H9 (cell line): ENCODE data around the gene GPR52. TPM values are rescaled to one million over a fixed set of nuclear protein-coding genes. Genes with fewer than 3 reads are reported as not detected.

Experiments
- DNase-seq: peaks from one replicate; pipeline ENCODE4 v3.0.0-alpha.2; 2017
- H2AFZ ChIP-seq: one replicate; pipeline ENCODE4 v1.6.1; 2013; ENCODE audit warnings: mild to moderate bottlenecking, low read length, control low read depth, moderate library complexity
- H2AK5ac ChIP-seq: 2 replicates; pipeline ENCODE4 v1.6.1; 2013; ENCODE audit warnings: low read length, control low read depth, mixed read lengths; ENCODE audit not compliant: insufficient read length
- H2BK120ac ChIP-seq: one replicate; pipeline ENCODE4 v1.6.1; 2013; ENCODE audit warnings: low read depth, mild to moderate bottlenecking, low read length, control low read depth, inconsistent platforms; ENCODE audit not compliant: poor library complexity, severe bottlenecking
- H2BK12ac ChIP-seq: 2 replicates; pipeline ENCODE4 v1.6.1; 2013; ENCODE audit warnings: low read length, control low read depth, mixed read lengths, low read depth; ENCODE audit not compliant: insufficient read length
- H2BK15ac ChIP-seq: 2 replicates; pipeline ENCODE4 v1.6.1; 2013; ENCODE audit warnings: low read depth, low read length, control low read depth
- H2BK20ac ChIP-seq: one replicate; pipeline ENCODE4 v1.6.1; 2013; ENCODE audit warnings: low read depth, mild to moderate bottlenecking, low read length, control low read depth, inconsistent platforms; ENCODE audit not compliant: poor library complexity, severe bottlenecking
- H2BK5ac ChIP-seq: 2 replicates; pipeline ENCODE4 v1.6.1; 2013; ENCODE audit warnings: low read length, control low read depth, mixed read lengths; ENCODE audit not compliant: insufficient read length
- H3K14ac ChIP-seq: 2 replicates; pipeline ENCODE4 v1.6.1; 2013; ENCODE audit warnings: low read length, control low read depth; ENCODE audit not compliant: insufficient read depth
- H3K18ac ChIP-seq: 2 replicates; pipeline ENCODE4 v1.6.1; 2013; ENCODE audit warnings: low read depth, mild to moderate bottlenecking, mixed read lengths, low read length, control low read depth; ENCODE audit not compliant: insufficient read length
- H3K23ac ChIP-seq: 2 replicates; pipeline ENCODE4 v1.6.1; 2013; ENCODE audit warnings: low read length, control low read depth, mixed read lengths, low read depth; ENCODE audit not compliant: insufficient read length
- H3K23me2 ChIP-seq: 2 replicates; pipeline ENCODE4 v1.6.1; 2013; ENCODE audit warnings: low read depth, mild to moderate bottlenecking, mixed read lengths, low read length, control low read depth; ENCODE audit not compliant: insufficient read length, poor library complexity, severe bottlenecking
- H3K27ac ChIP-seq: 2 replicates; pipeline ENCODE4 v1.5.1; 2013; ENCODE audit warnings: low read length, control low read depth, mixed read lengths, low read depth; ENCODE audit not compliant: insufficient read length
- H3K27me3 ChIP-seq: 2 replicates; pipeline ENCODE4 v1.6.1; 2013; ENCODE audit warnings: low read length, control low read depth, inconsistent platforms; ENCODE audit not compliant: insufficient read depth
- H3K4ac ChIP-seq: 2 replicates; pipeline ENCODE4 v1.6.1; 2013; ENCODE audit warnings: low read depth, mild to moderate bottlenecking, control low read depth, inconsistent platforms, low read length, moderate library complexity
- H3K4me1 ChIP-seq: 2 replicates; pipeline ENCODE4 v1.6.1; 2013; ENCODE audit warnings: low read length, control low read depth, inconsistent platforms; ENCODE audit not compliant: insufficient read depth
- H3K4me2 ChIP-seq: 2 replicates; pipeline ENCODE4 v1.6.1; 2013; ENCODE audit warnings: low read length, control low read depth, mixed read lengths; ENCODE audit not compliant: insufficient read length, insufficient read depth
- H3K56ac ChIP-seq: 2 replicates; pipeline ENCODE4 v1.6.1; 2013; ENCODE audit warnings: low read depth, mild to moderate bottlenecking, mixed read lengths, low read length, control low read depth; ENCODE audit not compliant: insufficient read length
- H3K79me1 ChIP-seq: 2 replicates; pipeline ENCODE4 v1.6.1; 2013; ENCODE audit warnings: low read depth, mild to moderate bottlenecking, moderate library complexity, low read length, control low read depth, inconsistent platforms; ENCODE audit not compliant: insufficient read depth, poor library complexity, severe bottlenecking
- H3K79me2 ChIP-seq: 2 replicates; pipeline ENCODE4 v1.6.1; 2013; ENCODE audit warnings: low read length, control low read depth, inconsistent platforms; ENCODE audit not compliant: insufficient read depth
- H3K9ac ChIP-seq: 2 replicates; pipeline ENCODE4 v1.6.1; 2013; ENCODE audit warnings: low read length, control low read depth, mixed read lengths; ENCODE audit not compliant: insufficient read length; ENCODE audit errors: extremely low read depth
- H3K9me3 ChIP-seq: one replicate; pipeline ENCODE4 v1.6.1; 2013; ENCODE audit warnings: low read depth, low read length, inconsistent platforms; ENCODE audit not compliant: control insufficient read depth
- H3T11ph ChIP-seq: one replicate; pipeline ENCODE4 v1.6.1; 2013; ENCODE audit warnings: mild to moderate bottlenecking, low read length, control low read depth, inconsistent platforms
- H4K20me1 ChIP-seq: one replicate; pipeline ENCODE4 v1.6.1; 2013; ENCODE audit not compliant: control insufficient read depth, insufficient read length, insufficient read depth
- H4K5ac ChIP-seq: 2 replicates; pipeline ENCODE4 v1.6.1; 2013; ENCODE audit warnings: low read depth, mild to moderate bottlenecking, mixed read lengths, low read length, control low read depth; ENCODE audit not compliant: insufficient read length
- H4K8ac ChIP-seq: replicated peaks from 2 replicates; pipeline ENCODE4 v1.6.1; 2013; ENCODE audit warnings: low read length, control low read depth, mixed read lengths, low read depth; ENCODE audit not compliant: insufficient read length
- H4K91ac ChIP-seq: 2 replicates; pipeline ENCODE4 v1.6.1; 2013; ENCODE audit warnings: low read depth, mild to moderate bottlenecking, moderate library complexity, mixed read lengths, low read length, control low read depth; ENCODE audit not compliant: insufficient read length
- H3K27ac Mint-ChIP-seq, 3 experiments: 2 replicates in 2 of 3; 3 replicates in 1 of 3; pipeline ENCODE4 v1.8.0; 2020 to 2021; ENCODE audit warnings: mixed read lengths in 3 of 3, mild to moderate bottlenecking in 1 of 3, moderate library complexity in 1 of 3
- H3K27me3 Mint-ChIP-seq: 2 replicates; pipeline ENCODE4 v1.8.0; 2021; ENCODE audit warnings: low read depth, mild to moderate bottlenecking, moderate library complexity, mixed read lengths
- H3K36me3 Mint-ChIP-seq, 3 experiments: 2 replicates in 2 of 3; 3 replicates in 1 of 3; pipeline ENCODE4 v1.8.0; 2020 to 2021; ENCODE audit warnings: low read depth in 3 of 3, mixed read lengths in 3 of 3; ENCODE audit not compliant: insufficient read depth in 1 of 3
- H3K4me1 Mint-ChIP-seq, 2 experiments: 2 replicates each; pipeline ENCODE4 v1.8.0; 2020; ENCODE audit warnings: mixed read lengths in 2 of 2
- H3K4me3 Mint-ChIP-seq, 2 experiments: 2 replicates in 1 of 2; 3 replicates in 1 of 2; pipeline ENCODE4 v1.8.0; 2020 to 2021; ENCODE audit warnings: mild to moderate bottlenecking in 2 of 2, mixed read lengths in 2 of 2, moderate library complexity in 1 of 2
- H3K9me3 Mint-ChIP-seq, 2 experiments: 2 replicates in 1 of 2; 3 replicates in 1 of 2; pipeline ENCODE4 v1.8.0; 2020; ENCODE audit warnings: mild to moderate bottlenecking in 2 of 2, mixed read lengths in 2 of 2, moderate library complexity in 1 of 2
- WGBS: extraction: QIAGEN DNeasy Blood & Tissue Kit; methylation state at CpG from one replicate; pipeline ENCODE4 v1.1.7; 2013; ENCODE audit warnings: missing lambda C conversion rate, low lambda C conversion rate, mixed read lengths; ENCODE audit not compliant: insufficient read length; ENCODE audit errors: extremely low coverage; 5-methylcytosine and 5-hydroxymethylcytosine counted together
- total RNA-seq: library from RNA; stranded (reverse); gene quantifications from 2 replicates; pipeline ENCODE4 v1.2.1, GENCODE V29; 2021
- TF ChIP-seq, protein P1 (sequence below): fragments of 200-600 bp; sonication (generic); conservative IDR thresholded peaks from 3 replicates; pipeline ENCODE4 v1.8.0; 2021; ENCODE audit warnings: antibody characterized with exemption, mild to moderate bottlenecking

The GPR52 gene
- total RNA-seq, 1 experiment from 2014 or later, result 0.28 TPM

DNA sequence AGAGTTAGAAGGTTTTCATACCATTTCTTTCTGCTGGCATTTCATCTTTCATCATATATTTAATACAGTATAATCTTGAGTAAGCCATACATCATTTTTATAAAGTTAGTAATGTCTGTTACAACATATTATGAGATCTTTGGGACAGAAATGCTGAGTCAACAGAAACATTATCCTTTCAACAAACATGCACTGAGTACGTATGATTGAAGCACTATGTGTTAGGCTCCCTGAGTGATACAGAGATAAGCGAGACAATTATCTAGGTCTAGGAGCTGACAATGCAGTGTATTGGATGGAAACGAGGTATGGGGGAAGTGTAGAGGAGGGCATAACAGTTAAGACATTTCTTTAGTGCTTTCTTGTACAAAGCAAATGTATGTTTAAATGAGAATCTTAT lies 19.7 kb upstream of the GPR52 start:
- Histone ChIP-seq H3K79me2 (no peaks in the 10 kb centered on the region), H3K23me2 (no peaks in the 10 kb centered on the region), H4K20me1 (no peaks in the 10 kb centered on the region), H2AFZ (no peak overlapping the region), H3K79me1 (no peaks in the 10 kb centered on the region), H4K8ac (no peak overlapping the region), H3K9me3 (no peaks in the 10 kb centered on the region), H3T11ph (no peak overlapping the region), H3K4me2 (no peak overlapping the region), H2BK120ac (no peak overlapping the region), H3K9ac (no peak overlapping the region), H3K4ac (no peak overlapping the region), H3K14ac (no peak overlapping the region), H2BK5ac (no peak overlapping the region), H2BK20ac (no peak overlapping the region), H3K23ac (no peak overlapping the region), H2AK5ac (no peak overlapping the region), H2BK15ac (no peak overlapping the region), H4K5ac (no peak overlapping the region), H3K18ac (no peak overlapping the region), H2BK12ac (no peak overlapping the region), H4K91ac (no peak overlapping the region), H3K27me3 (no peaks in the 10 kb centered on the region), H3K27ac (no peak overlapping the region), H3K4me1 (no peaks in the 10 kb centered on the region), H3K56ac (no peak overlapping the region)
- WGBS, result no CpG with 5 or more reads among the region's 3 CpGs
- Mint-ChIP-seq H3K4me1 (no peaks in the 10 kb centered on the region), H3K27ac (no peak overlapping the region), H3K36me3 (no peaks in the 10 kb centered on the region), H3K27me3 (no peaks in the 10 kb centered on the region), H3K9me3 (no peaks in the 10 kb centered on the region), H3K4me3 (no peak overlapping the region)
- TF ChIP-seq, protein P1, sequence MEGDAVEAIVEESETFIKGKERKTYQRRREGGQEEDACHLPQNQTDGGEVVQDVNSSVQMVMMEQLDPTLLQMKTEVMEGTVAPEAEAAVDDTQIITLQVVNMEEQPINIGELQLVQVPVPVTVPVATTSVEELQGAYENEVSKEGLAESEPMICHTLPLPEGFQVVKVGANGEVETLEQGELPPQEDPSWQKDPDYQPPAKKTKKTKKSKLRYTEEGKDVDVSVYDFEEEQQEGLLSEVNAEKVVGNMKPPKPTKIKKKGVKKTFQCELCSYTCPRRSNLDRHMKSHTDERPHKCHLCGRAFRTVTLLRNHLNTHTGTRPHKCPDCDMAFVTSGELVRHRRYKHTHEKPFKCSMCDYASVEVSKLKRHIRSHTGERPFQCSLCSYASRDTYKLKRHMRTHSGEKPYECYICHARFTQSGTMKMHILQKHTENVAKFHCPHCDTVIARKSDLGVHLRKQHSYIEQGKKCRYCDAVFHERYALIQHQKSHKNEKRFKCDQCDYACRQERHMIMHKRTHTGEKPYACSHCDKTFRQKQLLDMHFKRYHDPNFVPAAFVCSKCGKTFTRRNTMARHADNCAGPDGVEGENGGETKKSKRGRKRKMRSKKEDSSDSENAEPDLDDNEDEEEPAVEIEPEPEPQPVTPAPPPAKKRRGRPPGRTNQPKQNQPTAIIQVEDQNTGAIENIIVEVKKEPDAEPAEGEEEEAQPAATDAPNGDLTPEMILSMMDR, result no peak
- DNase-seq, result no peak
